HG03432 (cell line): Measurements from ENCODE around the gene SIDT1.

Experiments used
- ATAC-seq: cut with Tn5 transposase; IDR thresholded peaks from one replicate; pipeline ENCODE4 v1.9.1; 2021; ENCODE audit warnings: mild to moderate bottlenecking, moderate library complexity; ENCODE audit not compliant: unreplicated experiment

Gene SIDT1

GRCh38 chr3:113676261-113676660 is 143.9 kb downstream of the SIDT1 start:
- no peak for ATAC-seq

DNA sequence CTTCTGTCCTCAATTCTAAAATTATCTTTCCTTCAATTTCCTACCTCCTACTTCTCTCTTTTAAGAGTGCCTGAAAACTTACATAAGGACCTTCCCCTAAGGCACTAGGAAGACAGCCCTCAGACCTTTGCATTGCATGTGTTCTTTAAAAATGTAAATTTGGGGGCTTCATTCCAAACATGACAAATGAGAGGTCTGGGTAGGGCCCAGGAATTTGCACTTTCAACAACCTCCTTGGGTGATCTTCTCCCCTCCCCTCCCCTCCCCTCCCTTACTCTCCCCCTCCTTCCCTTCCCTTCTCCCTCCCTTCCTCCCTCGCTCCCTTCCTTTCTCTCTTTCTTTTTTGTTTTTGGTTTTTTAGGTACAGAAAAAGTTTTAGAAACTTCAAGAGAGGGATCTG is 145.4 kb downstream of the SIDT1 start:
- ATAC-seq: no peak

GRCh38 chr3:113678773-113679172 is 146.4 kb downstream of the SIDT1 start:
- ATAC-seq: no peak
